Neural cell (in vitro differentiated cells): ENCODE results near the gene CDC25B. TPM values are rescaled to one million over a fixed set of nuclear protein-coding genes. Genes with fewer than 3 reads are reported as not detected.

Experiments
- H2AFZ ChIP-seq: fragments of 200-600, 300-800 bp; sonication (generic), shearing (Covaris generic); 2 replicates; pipeline ENCODE4 v1.6.0; 2014; ENCODE audit warnings: low read depth, mild to moderate bottlenecking, antibody characterized with exemption, low read length, moderate library complexity
- H3F3A ChIP-seq: fragments of 200-600 bp; shearing (Covaris generic); 2 replicates; pipeline ENCODE4 v1.6.1; 2016; ENCODE audit warnings: mild to moderate bottlenecking, moderate library complexity, mixed read lengths, antibody characterized with exemption, low read length; ENCODE audit not compliant: insufficient read depth, poor library complexity, severe bottlenecking
- H3K27ac ChIP-seq: fragments of 200-600, 300-800 bp; sonication (generic), shearing (Covaris generic); 2 replicates; pipeline ENCODE4 v1.5.1; 2014; ENCODE audit warnings: mild to moderate bottlenecking, low read length, moderate library complexity
- H3K27me3 ChIP-seq: fragments of 300-800, 200-600 bp; sonication (generic), shearing (Covaris generic); 2 replicates; pipeline ENCODE4 v1.6.0; 2014; ENCODE audit warnings: mild to moderate bottlenecking, low read depth, low read length, moderate library complexity; ENCODE audit not compliant: insufficient read depth
- H3K36me3 ChIP-seq: fragments of 300-800, 200-600 bp; sonication (generic), shearing (Covaris generic); 2 replicates; pipeline ENCODE4 v1.5.1; 2014; ENCODE audit warnings: mild to moderate bottlenecking, antibody characterized with exemption, low read length, moderate library complexity; ENCODE audit not compliant: insufficient read depth
- H3K4me2 ChIP-seq: fragments of 300-800, 200-600 bp; sonication (generic), shearing (Covaris generic); 2 replicates; pipeline ENCODE4 v1.6.0; 2014; ENCODE audit warnings: mild to moderate bottlenecking, low read length
- H3K4me3 ChIP-seq: fragments of 300-800, 200-600 bp; sonication (generic), shearing (Covaris generic); 2 replicates; pipeline ENCODE4 v1.5.1; 2014; ENCODE audit warnings: mild to moderate bottlenecking, low read length, moderate library complexity
- H3K79me2 ChIP-seq: fragments of 200-600 bp; shearing (Covaris generic); replicated peaks from 2 replicates; pipeline ENCODE4 v1.6.0; 2014; ENCODE audit warnings: mild to moderate bottlenecking, low read length, moderate library complexity; ENCODE audit not compliant: insufficient read depth
- H3K9ac ChIP-seq: fragments of 300-800, 200-600 bp; sonication (generic), shearing (Covaris generic); 2 replicates; pipeline ENCODE4 v1.6.1; 2016; ENCODE audit warnings: mild to moderate bottlenecking, low read length, mixed read lengths
- H3K9me2 ChIP-seq: fragments of 200-600 bp; shearing (Covaris generic); 2 replicates; pipeline ENCODE4 v1.6.1; 2016; ENCODE audit warnings: mild to moderate bottlenecking, low read length, mixed read lengths; ENCODE audit not compliant: insufficient read depth
- H3K9me3 ChIP-seq: fragments of 200-600, 300-800 bp; sonication (generic), shearing (Covaris generic); 2 replicates; pipeline ENCODE4 v1.6.1; 2016; ENCODE audit warnings: mild to moderate bottlenecking, mixed run types, low read length, moderate library complexity, mixed read lengths
- H4K20me1 ChIP-seq: fragments of 200-600 bp; shearing (Covaris generic); 2 replicates; pipeline ENCODE4 v1.6.1; 2016; ENCODE audit warnings: mild to moderate bottlenecking, mixed run types; ENCODE audit not compliant: insufficient read depth
- EP300 ChIP-seq: fragments of 450-650 bp; conservative IDR thresholded peaks from 2 replicates; pipeline ENCODE4 v1.6.1; 2014; ENCODE audit warnings: antibody characterized with exemption, mild to moderate bottlenecking, moderate library complexity; ENCODE audit not compliant: poor library complexity, severe bottlenecking
- EZH2 ChIP-seq: fragments of 200-600, 300-800 bp; shearing (Covaris generic), sonication (generic); IDR thresholded peaks from 2 replicates; pipeline ENCODE4 v1.6.1; 2014; ENCODE audit warnings: antibody characterized with exemption, low read length, borderline replicate concordance, mild to moderate bottlenecking; ENCODE audit not compliant: insufficient read depth, poor library complexity, severe bottlenecking
- MXI1 ChIP-seq: fragments of 450-650 bp; conservative IDR thresholded peaks from 2 replicates; pipeline ENCODE4 v1.6.1; 2014; ENCODE audit warnings: antibody characterized with exemption, mild to moderate bottlenecking; ENCODE audit not compliant: poor library complexity, severe bottlenecking
- POLR2AphosphoS5 ChIP-seq: IDR thresholded peaks from 2 replicates; pipeline ENCODE4 v1.6.1; 2012
- RAD21 ChIP-seq: fragments of 450-650 bp; conservative IDR thresholded peaks from 2 replicates; pipeline ENCODE4 v1.6.1; 2014; ENCODE audit warnings: antibody characterized with exemption, mild to moderate bottlenecking, moderate library complexity
- SMC3 ChIP-seq: fragments of 450-650 bp; conservative IDR thresholded peaks from 2 replicates; pipeline ENCODE4 v1.6.1; 2014; ENCODE audit warnings: antibody characterized with exemption, mild to moderate bottlenecking, moderate library complexity; ENCODE audit not compliant: poor library complexity
- TAF1 ChIP-seq: IDR thresholded peaks from 2 replicates; pipeline ENCODE4 v1.6.1; 2012; ENCODE audit warnings: low read depth
- polyA plus RNA-seq: library from polyadenylated mRNA; depleted of rRNA; stranded (reverse); fragments of >200 nt; gene quantifications from 2 replicates; pipeline ENCODE4 v1.2.3, GENCODE V29; 2014
- TF ChIP-seq, protein P1 (sequence below): fragments of 450-650 bp; IDR thresholded peaks from 2 replicates; pipeline ENCODE4 v1.5.1; 2014; ENCODE audit warnings: antibody characterized with exemption, mild to moderate bottlenecking, moderate library complexity; ENCODE audit not compliant: poor library complexity, severe bottlenecking
- TF ChIP-seq, protein P2 (sequence below): IDR thresholded peaks from 2 replicates; pipeline ENCODE4 v1.6.1; 2012; ENCODE audit warnings: borderline replicate concordance

CDC25B gene
- polyA plus RNA-seq, 1 donor from 2014 or later = 26.5 TPM

GRCh38 chr20:3767427-3768341 is 28.4 kb upstream of the CDC25B start, which contains the start of gene ADISSP:
Gene ADISSP, minus strand, starts transcription at chr20:3767753. Its CDS starts 7,653 bp downstream, at chr20:3760100.
- Histone ChIP-seq H3K9me2 (no peaks in the 10 kb centered on the region), H4K20me1 (no peaks in the 10 kb centered on the region), H3K79me2 (peaks cover 20% of the 10 kb centered on the region), H3F3A (no peaks in the 10 kb centered on the region), H3K27ac (peak within 1 kb of the TSS; percentile 100), H3K4me2 (peak within 1 kb of the TSS; percentile 86), H3K9me3 (no peaks in the 10 kb centered on the region), H2AFZ (peak within 1 kb of the TSS; percentile 65), H3K36me3 (no peaks in the 10 kb centered on the region), H3K9ac (peak within 1 kb of the TSS; percentile 100), H3K27me3 (no peaks in the 10 kb centered on the region), H3K4me3 (peak within 1 kb of the TSS; percentile 100)
- no peak for TF ChIP-seq EP300
- TF ChIP-seq EZH2 = no peak
- TF ChIP-seq POLR2AphosphoS5 = peak; percentile 85
- peak; percentile 81 for TF ChIP-seq TAF1
- TF ChIP-seq, protein P1, sequence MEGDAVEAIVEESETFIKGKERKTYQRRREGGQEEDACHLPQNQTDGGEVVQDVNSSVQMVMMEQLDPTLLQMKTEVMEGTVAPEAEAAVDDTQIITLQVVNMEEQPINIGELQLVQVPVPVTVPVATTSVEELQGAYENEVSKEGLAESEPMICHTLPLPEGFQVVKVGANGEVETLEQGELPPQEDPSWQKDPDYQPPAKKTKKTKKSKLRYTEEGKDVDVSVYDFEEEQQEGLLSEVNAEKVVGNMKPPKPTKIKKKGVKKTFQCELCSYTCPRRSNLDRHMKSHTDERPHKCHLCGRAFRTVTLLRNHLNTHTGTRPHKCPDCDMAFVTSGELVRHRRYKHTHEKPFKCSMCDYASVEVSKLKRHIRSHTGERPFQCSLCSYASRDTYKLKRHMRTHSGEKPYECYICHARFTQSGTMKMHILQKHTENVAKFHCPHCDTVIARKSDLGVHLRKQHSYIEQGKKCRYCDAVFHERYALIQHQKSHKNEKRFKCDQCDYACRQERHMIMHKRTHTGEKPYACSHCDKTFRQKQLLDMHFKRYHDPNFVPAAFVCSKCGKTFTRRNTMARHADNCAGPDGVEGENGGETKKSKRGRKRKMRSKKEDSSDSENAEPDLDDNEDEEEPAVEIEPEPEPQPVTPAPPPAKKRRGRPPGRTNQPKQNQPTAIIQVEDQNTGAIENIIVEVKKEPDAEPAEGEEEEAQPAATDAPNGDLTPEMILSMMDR = no peak
- TF ChIP-seq, protein P2, sequence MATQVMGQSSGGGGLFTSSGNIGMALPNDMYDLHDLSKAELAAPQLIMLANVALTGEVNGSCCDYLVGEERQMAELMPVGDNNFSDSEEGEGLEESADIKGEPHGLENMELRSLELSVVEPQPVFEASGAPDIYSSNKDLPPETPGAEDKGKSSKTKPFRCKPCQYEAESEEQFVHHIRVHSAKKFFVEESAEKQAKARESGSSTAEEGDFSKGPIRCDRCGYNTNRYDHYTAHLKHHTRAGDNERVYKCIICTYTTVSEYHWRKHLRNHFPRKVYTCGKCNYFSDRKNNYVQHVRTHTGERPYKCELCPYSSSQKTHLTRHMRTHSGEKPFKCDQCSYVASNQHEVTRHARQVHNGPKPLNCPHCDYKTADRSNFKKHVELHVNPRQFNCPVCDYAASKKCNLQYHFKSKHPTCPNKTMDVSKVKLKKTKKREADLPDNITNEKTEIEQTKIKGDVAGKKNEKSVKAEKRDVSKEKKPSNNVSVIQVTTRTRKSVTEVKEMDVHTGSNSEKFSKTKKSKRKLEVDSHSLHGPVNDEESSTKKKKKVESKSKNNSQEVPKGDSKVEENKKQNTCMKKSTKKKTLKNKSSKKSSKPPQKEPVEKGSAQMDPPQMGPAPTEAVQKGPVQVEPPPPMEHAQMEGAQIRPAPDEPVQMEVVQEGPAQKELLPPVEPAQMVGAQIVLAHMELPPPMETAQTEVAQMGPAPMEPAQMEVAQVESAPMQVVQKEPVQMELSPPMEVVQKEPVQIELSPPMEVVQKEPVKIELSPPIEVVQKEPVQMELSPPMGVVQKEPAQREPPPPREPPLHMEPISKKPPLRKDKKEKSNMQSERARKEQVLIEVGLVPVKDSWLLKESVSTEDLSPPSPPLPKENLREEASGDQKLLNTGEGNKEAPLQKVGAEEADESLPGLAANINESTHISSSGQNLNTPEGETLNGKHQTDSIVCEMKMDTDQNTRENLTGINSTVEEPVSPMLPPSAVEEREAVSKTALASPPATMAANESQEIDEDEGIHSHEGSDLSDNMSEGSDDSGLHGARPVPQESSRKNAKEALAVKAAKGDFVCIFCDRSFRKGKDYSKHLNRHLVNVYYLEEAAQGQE = peak; percentile 72
- TF ChIP-seq MXI1 = peak; percentile 97
- TF ChIP-seq RAD21 = no peak
- TF ChIP-seq SMC3 = no peak

DNA sequence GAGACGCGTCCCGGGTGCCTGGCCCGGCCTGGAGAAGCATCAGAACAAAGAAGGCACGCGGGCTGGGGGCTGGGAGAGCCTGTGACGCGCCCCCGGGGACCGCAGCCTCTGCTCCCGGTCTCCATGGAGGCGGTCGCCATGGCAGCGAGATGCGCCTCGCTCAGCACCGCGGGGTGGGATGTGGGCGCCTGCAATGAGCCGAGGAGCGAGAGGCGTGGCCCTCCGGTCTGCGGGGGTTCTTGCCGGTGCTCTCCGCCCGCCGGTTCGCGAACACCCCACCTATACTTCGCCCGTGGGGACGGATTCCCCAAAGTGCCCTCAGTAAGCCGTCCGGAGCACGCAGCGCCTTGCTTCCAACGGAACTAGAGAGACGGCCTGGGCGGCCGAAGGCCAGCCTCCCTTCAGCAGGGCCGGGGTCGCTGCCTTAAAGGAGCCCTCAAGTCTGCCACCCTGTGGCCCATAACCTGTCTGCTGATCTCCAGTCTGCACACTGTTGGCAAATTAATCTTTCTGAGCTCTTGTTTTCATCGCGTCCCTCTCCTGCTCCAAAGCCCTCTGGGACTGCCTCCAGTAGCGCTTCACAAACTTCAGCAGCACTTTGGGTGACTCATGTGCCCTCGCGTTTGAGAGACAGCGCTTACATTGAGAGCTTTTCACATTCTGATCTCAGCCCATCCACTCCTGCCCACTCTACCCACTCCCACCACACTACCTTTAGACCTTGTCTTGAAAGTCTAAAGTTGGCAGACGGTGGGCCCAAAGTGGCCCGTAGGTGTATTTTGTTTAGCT is 27.6 kb upstream of the CDC25B start:
- Histone ChIP-seq H3K27me3 (no peaks in the 10 kb centered on the region), H3K9me3 (no peaks in the 10 kb centered on the region), H3K9ac (peak overlapping the region; percentile 100), H3F3A (no peaks in the 10 kb centered on the region), H3K9me2 (no peaks in the 10 kb centered on the region), H3K79me2 (peaks cover 20% of the 10 kb centered on the region), H2AFZ (peak overlapping the region; percentile 54), H3K27ac (peak overlapping the region; percentile 100), H3K36me3 (no peaks in the 10 kb centered on the region), H4K20me1 (no peaks in the 10 kb centered on the region), H3K4me3 (peak overlapping the region; percentile 100), H3K4me2 (peak overlapping the region; percentile 72)
- TF ChIP-seq SMC3 (peak; percentile 92), TAF1 (no peak), RAD21 (peak; percentile 74), MXI1 (peak; percentile 95), EP300 (peak; percentile 82)
- TF ChIP-seq, protein P1 = peak; percentile 93
- TF ChIP-seq, protein P2 = no peak
